HG03558 (cell line): Measurements from ENCODE around the gene RBMS1.
"Not testable (repeated sequence)": the region's sequence is repeated elsewhere in the genome, so short reads cannot be mapped to it uniquely, and the experiment has no call there.

Experiments
- ATAC-seq: cut with Tn5 transposase; IDR thresholded peaks from one replicate; pipeline ENCODE4 v1.9.1; 2021; ENCODE audit warnings: moderate number of reproducible peaks; ENCODE audit not compliant: unreplicated experiment; ENCODE audit errors: extremely low read depth

Gene RBMS1

GRCh38 chr2:160505256-160505655, 11.6 kb upstream of the RBMS1 start:
- no peak for ATAC-seq

- no peak for ATAC-seq
Observed at GRCh38 chr2:160502478-160502877, 8.9 kb upstream of the RBMS1 start.

- no peak for ATAC-seq
Observed at GRCh38 chr2:160501370-160501769, 7.8 kb upstream of the RBMS1 start.

- no peak for ATAC-seq
Observed at GRCh38 chr2:160499865-160500264, 6.3 kb upstream of the RBMS1 start.

- no peak for ATAC-seq
Observed at GRCh38 chr2:160498137-160498536, 4.5 kb upstream of the RBMS1 start.

- no peak for ATAC-seq
Observed at GRCh38 chr2:160494201-160494644, 616 bp upstream of the RBMS1 start.

- ATAC-seq = no peak
Observed at GRCh38 chr2:160492401-160493226, 993 bp downstream of the RBMS1 start.

- ATAC-seq = no peak
Observed at GRCh38 chr2:160491911-160492371, 1.7 kb downstream of the RBMS1 start.

- ATAC-seq = no peak
Observed at GRCh38 chr2:160490733-160491685, 2.6 kb downstream of the RBMS1 start.

- ATAC-seq = no peak
Observed at GRCh38 chr2:160489111-160489510, 4.5 kb downstream of the RBMS1 start.

GRCh38 chr2:160488289-160488688, 5.3 kb downstream of the RBMS1 start:
- not testable (repeated sequence) for ATAC-seq

GRCh38 chr2:160486341-160486740, 7.3 kb downstream of the RBMS1 start:
- no peak for ATAC-seq

- no peak for ATAC-seq
Observed at GRCh38 chr2:160484859-160485520, 8.6 kb downstream of the RBMS1 start.

GRCh38 chr2:160482673-160483072, 10.9 kb downstream of the RBMS1 start:
- ATAC-seq = no peak

- no peak for ATAC-seq
Observed at GRCh38 chr2:160479269-160479668, 14.3 kb downstream of the RBMS1 start.

GRCh38 chr2:160478660-160479059, 14.9 kb downstream of the RBMS1 start:
- ATAC-seq = no peak

- no peak for ATAC-seq
Observed at GRCh38 chr2:160477032-160477431, 16.6 kb downstream of the RBMS1 start.

- no peak for ATAC-seq
Observed at GRCh38 chr2:160474891-160475787, 18.5 kb downstream of the RBMS1 start.

- no peak for ATAC-seq
Observed at GRCh38 chr2:160474319-160474645, 19.3 kb downstream of the RBMS1 start.
